Effector memory CD4-positive, alpha-beta T cell (primary cell): ENCODE results near the gene PARVG.

Experiments
- DNase-seq, 3 donors: peaks; one replicate each; pipeline ENCODE4 v3.0.0-alpha.2; 2020
- H3K27ac ChIP-seq: 2 replicates; pipeline ENCODE4 v1.7.0; 2013; ENCODE audit warnings: mild to moderate bottlenecking, low read length, moderate library complexity; ENCODE audit not compliant: insufficient read depth, poor library complexity, severe bottlenecking
- H3K27me3 ChIP-seq: replicated peaks from 2 replicates; pipeline ENCODE4 v1.7.0; 2013; ENCODE audit warnings: mild to moderate bottlenecking, low read length; ENCODE audit not compliant: insufficient read depth, control insufficient read depth, poor library complexity, severe bottlenecking
- H3K36me3 ChIP-seq: 2 replicates; pipeline ENCODE4 v1.7.0; 2013; ENCODE audit warnings: mild to moderate bottlenecking, low read length, moderate library complexity; ENCODE audit not compliant: control insufficient read depth, insufficient read depth
- H3K4me1 ChIP-seq: 2 replicates; pipeline ENCODE4 v1.7.0; 2013; ENCODE audit warnings: low read length, mild to moderate bottlenecking; ENCODE audit not compliant: control insufficient read depth, insufficient read depth, poor library complexity, severe bottlenecking
- H3K4me3 ChIP-seq: 2 replicates; pipeline ENCODE4 v1.7.0; 2013; ENCODE audit warnings: low read length, low read depth, mild to moderate bottlenecking; ENCODE audit not compliant: insufficient read depth, poor library complexity, severe bottlenecking
- H3K9me3 ChIP-seq: 2 replicates; pipeline ENCODE4 v1.7.0; 2013; ENCODE audit warnings: mild to moderate bottlenecking, low read length, moderate library complexity; ENCODE audit not compliant: control insufficient read depth
- total RNA-seq, 3 donors: gene quantifications; one replicate each; lab custom pipeline; 2026; lab: John Stamatoyannopoulos, UW

The PARVG gene
- 120 to 162 (median 150) reads per million in 3 donors for total RNA-seq

DNA sequence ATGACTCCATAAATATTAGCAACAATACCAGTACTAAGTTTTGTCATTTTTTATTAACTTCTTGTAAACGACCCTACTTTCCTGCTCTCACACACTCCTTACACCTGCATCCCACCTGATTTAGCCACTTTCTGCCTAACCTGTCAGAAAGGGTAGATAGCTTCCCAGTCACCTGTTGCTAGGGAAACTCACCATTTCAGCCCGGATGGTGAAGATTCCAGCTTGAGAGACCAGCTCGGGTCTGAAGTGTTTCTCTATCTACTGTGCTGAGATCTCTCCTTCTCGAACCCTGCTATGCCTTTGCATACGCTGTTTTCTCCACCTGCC is at the start of gene PARVG:
PARVG (plus strand) TSS at position 220 of the 327 bp plus-strand sequence. CDS start 2,405 bp downstream, outside the sequence.
- peaks cover 14% of the 10 kb centered on the region for H3K4me1 ChIP-seq
- peak in 1 of 3 donors; percentile 41 for DNase-seq
- H3K36me3 ChIP-seq, result no peaks in the 10 kb centered on the region
- peak within 1 kb of the TSS; percentile 81 for H3K27ac ChIP-seq
- no peaks in the 10 kb centered on the region for H3K27me3 ChIP-seq
- no peaks in the 10 kb centered on the region for H3K9me3 ChIP-seq
- H3K4me3 ChIP-seq, result peak within 1 kb of the TSS; percentile 85

GRCh38 chr22:44131412-44131811 is 49.3 kb upstream of the PARVG start:
- no peak for DNase-seq
- Histone ChIP-seq H3K27ac (no peak overlapping the region), H3K27me3 (no peaks in the 10 kb centered on the region), H3K4me3 (no peak overlapping the region), H3K36me3 (no peaks in the 10 kb centered on the region), H3K4me1 (no peaks in the 10 kb centered on the region), H3K9me3 (no peaks in the 10 kb centered on the region)

- no peak for DNase-seq
- Histone ChIP-seq H3K9me3 (peaks cover 3% of the 10 kb centered on the region), H3K36me3 (no peaks in the 10 kb centered on the region), H3K4me3 (no peak overlapping the region), H3K4me1 (no peaks in the 10 kb centered on the region), H3K27ac (no peak overlapping the region), H3K27me3 (no peaks in the 10 kb centered on the region)
Observed at GRCh38 chr22:44131989-44132685, 48.6 kb upstream of the PARVG start.

DNA sequence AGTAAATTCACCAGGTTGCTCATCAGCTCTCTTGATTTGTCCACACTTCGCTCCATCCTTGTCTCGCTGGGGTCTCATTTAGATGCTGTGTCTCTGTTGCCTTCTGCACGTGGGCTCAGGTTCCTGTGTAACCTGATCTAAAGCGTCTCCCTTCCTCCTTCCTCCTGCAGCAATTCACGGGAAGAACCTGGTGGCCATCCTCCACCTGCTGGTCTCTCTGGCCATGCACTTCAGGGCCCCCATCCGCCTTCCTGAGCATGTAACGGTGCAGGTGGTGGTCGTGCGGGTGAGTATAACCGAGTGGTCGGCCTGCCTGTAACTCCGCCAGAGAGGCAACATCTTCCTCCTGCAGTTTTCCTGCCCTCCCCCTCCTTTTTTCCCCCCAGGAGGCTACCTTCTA is 48.0 kb upstream of the PARVG start:
- Histone ChIP-seq H3K27ac (no peak overlapping the region), H3K9me3 (peaks cover 6% of the 10 kb centered on the region), H3K4me1 (no peaks in the 10 kb centered on the region), H3K4me3 (no peak overlapping the region), H3K27me3 (no peaks in the 10 kb centered on the region), H3K36me3 (no peaks in the 10 kb centered on the region)
- DNase-seq, result no peak

DNA sequence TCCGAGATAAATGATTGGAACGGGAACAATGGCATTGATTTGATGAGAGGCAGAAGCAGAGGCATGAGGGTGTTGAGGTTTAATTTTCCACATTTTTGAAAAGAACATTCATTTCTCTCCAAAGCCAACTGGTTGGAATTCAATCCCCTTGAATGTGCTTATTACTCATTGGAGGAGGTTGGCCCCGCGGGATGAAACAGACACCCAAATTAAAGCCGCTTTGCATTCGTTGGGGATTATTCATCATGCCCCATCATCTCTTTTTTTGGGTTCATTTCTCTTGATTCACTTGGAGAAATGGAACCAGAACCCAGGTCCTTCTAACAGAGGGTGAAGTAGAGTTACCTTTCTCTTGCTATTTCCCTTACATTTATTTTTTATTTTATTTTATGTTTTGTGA is 47.6 kb upstream of the PARVG start:
- Histone ChIP-seq H3K4me3 (no peak overlapping the region), H3K9me3 (peaks cover 6% of the 10 kb centered on the region), H3K27me3 (no peaks in the 10 kb centered on the region), H3K4me1 (no peaks in the 10 kb centered on the region), H3K36me3 (no peaks in the 10 kb centered on the region), H3K27ac (no peak overlapping the region)
- no peak for DNase-seq

DNA sequence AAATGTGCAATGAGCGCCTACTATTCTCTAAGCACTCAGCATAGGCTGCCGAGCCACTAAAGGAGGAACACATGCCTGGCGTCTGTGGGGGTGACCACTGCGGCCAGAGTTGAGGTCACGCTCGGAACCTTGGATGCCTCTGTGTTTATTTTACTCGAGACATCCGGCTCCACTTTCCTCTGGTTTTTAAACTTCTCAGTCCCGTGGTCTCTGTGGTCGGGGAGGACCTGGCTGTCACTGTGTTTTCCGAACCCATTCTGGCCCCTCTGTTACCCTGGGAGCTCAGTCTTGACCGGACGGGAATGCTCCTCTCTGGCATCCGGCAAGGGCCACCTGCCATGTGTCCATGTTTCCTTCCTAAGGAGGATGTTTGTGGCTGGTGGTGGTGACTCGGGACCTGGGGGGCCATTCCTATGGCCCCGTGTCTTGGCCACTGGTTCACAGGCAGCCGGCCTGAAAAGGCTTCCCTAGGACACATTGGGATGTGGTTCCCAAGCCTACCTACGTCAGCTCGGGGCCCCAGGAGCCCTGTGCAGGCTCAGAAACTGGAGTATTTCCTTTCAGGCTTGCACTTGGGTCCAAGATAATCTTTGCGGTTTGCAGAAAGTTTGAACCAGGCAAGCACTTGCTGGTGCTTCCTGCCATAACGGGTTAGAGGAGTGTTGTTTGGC is 46.7 kb upstream of the PARVG start:
- DNase-seq, result no peak
- Histone ChIP-seq H3K36me3 (no peaks in the 10 kb centered on the region), H3K27me3 (no peaks in the 10 kb centered on the region), H3K4me3 (no peak overlapping the region), H3K4me1 (no peaks in the 10 kb centered on the region), H3K9me3 (peaks cover 6% of the 10 kb centered on the region), H3K27ac (no peak overlapping the region)

- Histone ChIP-seq H3K9me3 (peaks cover 6% of the 10 kb centered on the region), H3K27ac (no peak overlapping the region), H3K27me3 (no peaks in the 10 kb centered on the region), H3K4me3 (no peak overlapping the region), H3K4me1 (no peaks in the 10 kb centered on the region), H3K36me3 (no peaks in the 10 kb centered on the region)
- DNase-seq, result no peak
Observed at GRCh38 chr22:44136112-44136511, 44.6 kb upstream of the PARVG start.

GRCh38 chr22:44136786-44137185 is 43.9 kb upstream of the PARVG start:
- H3K27ac ChIP-seq, result no peak overlapping the region
- no peaks in the 10 kb centered on the region for H3K36me3 ChIP-seq

DNA sequence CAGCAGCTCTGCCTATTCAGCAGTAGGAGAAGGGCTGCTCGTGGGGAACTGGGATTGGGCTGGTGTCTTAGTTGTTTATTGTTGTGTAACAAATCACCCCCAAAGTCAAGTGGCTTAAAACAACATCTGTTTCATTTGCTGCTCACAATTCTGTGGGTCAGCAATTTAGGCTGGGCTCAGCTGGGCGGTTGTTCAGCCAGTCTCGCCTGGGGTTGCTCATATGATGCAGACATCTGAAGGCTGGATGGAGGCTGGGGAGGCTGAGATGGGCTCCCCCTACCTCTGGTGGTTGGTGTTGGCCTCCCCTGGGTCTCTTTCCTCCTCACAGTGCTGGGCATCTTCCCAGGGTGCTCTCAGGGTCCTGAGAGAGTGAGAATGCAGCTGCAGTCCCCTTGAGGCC is 43.3 kb upstream of the PARVG start:
- peaks cover 6% of the 10 kb centered on the region for H3K9me3 ChIP-seq
- H3K4me1 ChIP-seq, result no peaks in the 10 kb centered on the region
- no peak overlapping the region for H3K27ac ChIP-seq
- H3K4me3 ChIP-seq, result no peak overlapping the region
- no peaks in the 10 kb centered on the region for H3K27me3 ChIP-seq
- DNase-seq, result no peak
- H3K36me3 ChIP-seq, result no peaks in the 10 kb centered on the region

More at GRCh38 chr22:44136786-44137185, 43.9 kb upstream of the PARVG start:
- Histone ChIP-seq H3K27me3 (no peaks in the 10 kb centered on the region), H3K4me1 (no peaks in the 10 kb centered on the region), H3K9me3 (peaks cover 6% of the 10 kb centered on the region), H3K4me3 (no peak overlapping the region)
- DNase-seq, result no peak

DNA sequence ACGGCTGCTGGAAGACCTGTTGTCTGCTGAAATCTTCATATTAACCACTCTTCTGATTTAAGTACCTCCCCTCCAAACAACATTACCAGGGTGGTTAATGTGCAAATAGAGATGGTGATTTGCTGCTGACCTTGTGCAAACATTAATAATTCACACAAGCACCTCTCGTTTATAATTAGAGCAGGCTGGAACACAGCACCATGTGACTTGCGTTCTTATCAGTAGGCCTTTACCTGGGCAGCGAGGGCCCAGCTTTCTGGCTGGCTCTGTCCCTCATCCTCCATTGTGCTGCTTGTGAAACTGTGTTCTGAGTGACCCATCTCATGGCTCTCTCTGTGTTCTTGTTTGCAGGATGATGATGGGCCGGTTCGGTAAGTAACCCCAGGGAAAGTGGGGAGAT is 41.0 kb upstream of the PARVG start:
- Histone ChIP-seq H3K36me3 (no peaks in the 10 kb centered on the region), H3K4me3 (no peak overlapping the region), H3K9me3 (peaks cover 6% of the 10 kb centered on the region), H3K27me3 (no peaks in the 10 kb centered on the region), H3K4me1 (no peaks in the 10 kb centered on the region), H3K27ac (no peak overlapping the region)
- DNase-seq, result no peak
